Forelimb muscle (tissue), 1 donor: ENCODE measurements around the gene BCL2L2. TPM values are rescaled to one million over a fixed set of nuclear protein-coding genes. Genes with fewer than 3 reads are reported as not detected.

ENCODE experiments used
- DNase-seq: peaks from one replicate; pipeline ENCODE4 v3.0.0-alpha.2; 2013; ENCODE audit warnings: low read depth
- polyA plus RNA-seq: library from polyadenylated mRNA; unstranded; fragments of 120-200 nt; gene quantifications from one replicate; pipeline ENCODE4 v1.2.1, GENCODE V29; 2013; ENCODE audit not compliant: insufficient read length

BCL2L2 gene
- polyA plus RNA-seq, 1 donor, result 30.9 TPM

DNA sequence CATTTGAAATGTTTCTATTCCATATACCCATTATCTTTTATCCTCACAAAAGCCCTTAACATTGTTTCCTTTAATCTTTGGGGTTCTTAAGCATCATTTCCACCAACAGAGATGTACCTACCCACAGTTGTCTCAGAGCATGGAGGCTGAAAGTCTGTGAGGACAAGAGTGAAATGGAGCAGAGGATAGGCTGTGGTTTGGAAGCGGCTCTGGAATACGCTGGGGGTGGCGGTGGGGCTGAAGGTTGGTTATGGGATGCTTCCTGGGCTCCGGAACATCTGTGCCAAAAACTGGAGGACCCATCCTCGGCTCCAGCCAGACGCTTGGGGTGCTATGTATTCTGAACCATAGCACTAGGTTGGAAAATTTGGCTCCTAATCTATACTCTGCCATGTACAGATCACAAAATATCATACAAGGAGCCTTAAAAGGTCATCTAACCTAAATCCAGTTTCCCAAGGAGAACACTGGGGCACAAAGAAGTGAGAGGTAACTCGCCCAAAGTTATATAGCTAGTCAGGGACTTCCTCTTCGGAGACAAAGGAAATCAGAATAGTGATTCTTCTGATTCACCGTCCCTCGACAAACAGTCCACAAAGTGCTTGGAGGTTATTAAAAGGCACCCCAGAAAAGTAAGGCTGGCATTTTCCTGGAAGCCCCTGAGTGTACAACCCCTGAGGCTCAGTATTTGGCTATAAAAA lies 6.5 kb upstream of the BCL2L2 start:
- no peak for DNase-seq

DNA sequence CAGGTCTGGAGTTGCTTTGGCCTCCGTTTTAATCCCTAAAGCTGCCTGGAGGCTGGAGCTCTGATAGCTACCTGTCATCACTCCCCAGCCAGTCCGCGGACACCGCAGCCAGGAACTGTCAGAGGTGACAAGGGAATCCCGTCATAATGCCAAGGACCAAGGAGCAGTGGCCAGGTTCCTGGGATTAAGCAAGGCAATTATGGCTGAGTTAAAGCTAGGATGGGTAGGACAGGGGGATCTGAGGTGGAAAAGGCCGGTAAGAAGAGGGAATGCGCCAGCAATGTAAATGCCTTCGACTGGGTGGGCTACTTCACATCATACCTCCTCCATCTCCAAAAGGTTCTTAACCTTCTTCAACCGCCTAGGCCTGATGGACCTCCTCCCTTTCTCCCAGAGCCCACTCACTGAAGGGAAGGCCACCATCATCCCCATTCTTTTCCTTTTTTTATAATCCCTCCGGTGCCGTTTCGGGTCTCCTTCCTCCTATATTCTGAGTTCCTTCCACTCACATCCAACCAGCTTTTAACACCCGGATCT lies 5.9 kb upstream of the BCL2L2 start:
- no peak for DNase-seq

DNA sequence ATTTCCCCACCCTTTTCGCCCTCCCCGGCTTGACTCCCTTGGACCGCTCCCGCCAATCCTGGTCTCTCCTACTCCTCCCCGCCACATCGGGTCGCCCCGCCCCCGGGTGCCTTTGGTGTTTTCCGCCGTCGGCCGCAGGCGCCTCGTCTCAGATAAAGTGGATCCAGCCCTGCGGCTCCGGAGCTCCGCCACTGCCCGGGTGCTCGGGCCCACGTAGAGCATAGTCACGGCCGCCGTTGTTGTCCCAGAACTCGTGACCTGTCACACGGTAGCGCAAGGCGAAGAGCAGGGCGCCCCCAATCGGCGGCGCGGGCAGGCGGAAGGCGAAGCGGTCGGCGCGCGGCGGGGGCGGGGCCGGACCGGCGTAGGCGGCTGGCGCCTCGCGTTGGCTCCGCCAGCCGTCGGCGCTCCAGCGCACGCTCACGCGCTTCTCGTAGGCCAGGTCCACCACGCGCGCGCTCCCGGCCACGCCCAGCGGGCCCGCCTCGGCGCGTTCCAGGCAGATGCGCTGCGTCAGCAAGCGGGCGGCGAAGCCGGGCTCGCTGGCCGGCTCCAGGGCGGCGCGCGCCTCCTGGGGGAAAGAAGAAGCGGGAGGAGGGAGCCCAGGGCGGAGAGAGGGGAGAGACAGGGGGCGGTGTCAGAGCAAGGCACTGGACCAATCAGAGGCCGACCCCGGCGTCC lies 5.2 kb upstream of the BCL2L2 start:
- peak; percentile 96 for DNase-seq

DNA sequence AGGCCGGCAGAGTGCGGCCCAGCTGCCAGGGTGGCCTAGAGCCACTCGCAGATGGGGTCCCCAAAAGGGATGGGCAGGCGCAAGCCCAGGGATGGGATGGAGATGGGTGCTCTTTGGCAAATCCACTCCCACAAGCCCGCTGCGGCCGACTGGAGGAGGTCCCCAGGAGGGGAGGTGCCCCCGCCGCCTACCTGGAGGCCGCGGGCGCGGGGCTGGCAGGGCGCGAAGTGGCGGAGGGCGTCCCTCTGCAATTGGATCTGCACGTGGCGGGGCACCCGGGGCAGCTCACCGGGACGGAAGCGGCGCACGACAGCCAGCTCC lies 4.7 kb upstream of the BCL2L2 start:
- no peak for DNase-seq

DNA sequence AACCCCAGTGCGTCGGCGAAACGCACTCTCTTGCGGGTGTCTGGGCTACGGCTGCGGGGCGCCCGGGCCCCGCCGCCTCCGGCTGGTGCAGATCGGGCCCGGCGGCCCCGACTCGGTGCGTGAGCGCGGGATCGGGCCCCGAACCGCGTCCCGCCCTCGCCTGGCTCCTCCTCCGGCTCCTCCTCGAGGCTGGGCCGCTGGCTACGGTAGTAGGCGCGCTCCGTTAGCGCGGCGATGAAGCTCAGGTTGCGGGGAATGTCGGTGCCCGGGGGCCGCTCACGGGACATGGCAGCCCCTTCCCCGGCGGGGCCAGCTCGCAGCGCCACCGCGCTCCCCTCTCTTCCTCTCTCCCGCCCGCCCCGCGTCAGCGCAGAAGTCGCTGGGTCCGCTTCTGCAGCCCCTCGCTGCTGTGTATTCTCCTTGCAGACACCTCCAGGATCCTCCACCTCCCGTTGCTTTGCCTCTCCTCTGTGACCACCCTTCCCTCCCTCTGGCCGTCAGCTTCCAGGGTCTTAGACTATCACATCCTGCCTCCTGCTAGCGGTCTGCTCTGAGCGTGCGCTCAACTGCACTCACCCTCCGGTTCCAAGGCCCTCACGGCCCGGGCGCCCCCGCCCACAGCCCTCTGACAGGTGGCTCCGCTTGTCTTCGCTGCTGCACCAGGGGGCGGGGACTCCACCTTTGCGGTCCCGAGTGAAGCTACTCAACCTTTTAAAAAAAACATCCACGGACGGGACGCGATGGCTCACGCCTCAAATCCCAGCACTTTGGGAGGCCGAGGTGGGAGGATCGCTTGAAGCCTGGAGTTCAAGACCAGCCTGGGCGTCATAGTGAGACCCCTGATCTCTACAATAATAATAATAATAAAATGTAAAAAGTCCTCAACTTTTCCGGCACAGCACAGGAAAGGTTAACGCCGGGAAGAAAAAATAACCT lies 4.1 kb upstream of the BCL2L2 start, which contains the start of gene PPP1R3E:
PPP1R3E (minus strand) TSS at position 570 of the 936 bp plus-strand sequence; CDS start at position 287, 283 bp downstream.
- no peak for DNase-seq

DNA sequence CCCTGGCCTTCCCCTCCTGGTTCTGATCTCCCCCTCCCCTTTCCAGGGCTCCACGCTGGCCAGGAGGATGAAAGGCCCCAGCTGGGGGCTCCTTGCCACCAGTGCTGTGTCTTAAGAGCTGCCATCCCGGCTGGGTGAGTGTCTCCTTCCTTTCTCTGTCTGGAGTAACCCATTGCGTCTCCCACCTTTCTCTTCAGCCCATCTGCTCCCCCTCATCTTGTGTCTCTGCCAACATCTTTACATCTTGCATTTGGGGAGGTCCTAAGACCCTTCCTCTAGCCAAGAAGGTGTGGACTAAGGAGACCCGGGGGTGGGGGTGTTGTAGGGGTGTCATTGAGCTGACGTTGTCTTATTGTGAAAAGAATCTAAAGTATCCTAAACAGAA lies 505 bp downstream of the BCL2L2 start:
- DNase-seq, result no peak

DNA sequence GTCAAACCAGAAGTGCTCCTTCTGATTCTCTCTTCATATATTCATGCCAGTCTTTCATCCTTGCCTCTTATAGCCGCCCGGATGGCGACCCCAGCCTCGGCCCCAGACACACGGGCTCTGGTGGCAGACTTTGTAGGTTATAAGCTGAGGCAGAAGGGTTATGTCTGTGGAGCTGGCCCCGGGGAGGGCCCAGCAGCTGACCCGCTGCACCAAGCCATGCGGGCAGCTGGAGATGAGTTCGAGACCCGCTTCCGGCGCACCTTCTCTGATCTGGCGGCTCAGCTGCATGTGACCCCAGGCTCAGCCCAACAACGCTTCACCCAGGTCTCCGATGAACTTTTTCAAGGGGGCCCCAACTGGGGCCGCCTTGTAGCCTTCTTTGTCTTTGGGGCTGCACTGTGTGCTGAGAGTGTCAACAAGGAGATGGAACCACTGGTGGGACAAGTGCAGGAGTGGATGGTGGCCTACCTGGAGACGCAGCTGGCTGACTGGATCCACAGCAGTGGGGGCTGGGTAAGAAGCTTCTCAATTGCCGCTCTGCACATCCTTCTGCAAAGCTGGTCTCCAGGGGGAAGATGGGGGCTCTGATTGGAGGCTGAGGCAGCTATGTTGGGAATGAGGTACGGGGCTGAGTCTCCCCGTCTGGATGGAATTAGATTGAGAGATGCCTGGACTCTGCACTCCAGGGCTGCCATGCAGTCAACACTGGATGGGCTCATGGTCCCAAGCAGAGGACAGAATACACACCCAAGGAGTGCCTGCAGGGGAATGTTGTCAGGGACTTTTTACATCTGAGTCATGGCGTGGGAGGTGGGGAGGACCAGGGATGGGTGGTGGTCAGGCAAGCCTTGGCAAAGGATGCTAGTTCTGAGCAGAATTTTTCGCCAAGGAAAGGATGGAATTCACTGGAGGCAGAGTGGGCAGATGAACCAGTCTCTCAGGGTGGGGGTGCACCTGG lies 1.3 kb downstream of the BCL2L2 start:
- no peak for DNase-seq

DNA sequence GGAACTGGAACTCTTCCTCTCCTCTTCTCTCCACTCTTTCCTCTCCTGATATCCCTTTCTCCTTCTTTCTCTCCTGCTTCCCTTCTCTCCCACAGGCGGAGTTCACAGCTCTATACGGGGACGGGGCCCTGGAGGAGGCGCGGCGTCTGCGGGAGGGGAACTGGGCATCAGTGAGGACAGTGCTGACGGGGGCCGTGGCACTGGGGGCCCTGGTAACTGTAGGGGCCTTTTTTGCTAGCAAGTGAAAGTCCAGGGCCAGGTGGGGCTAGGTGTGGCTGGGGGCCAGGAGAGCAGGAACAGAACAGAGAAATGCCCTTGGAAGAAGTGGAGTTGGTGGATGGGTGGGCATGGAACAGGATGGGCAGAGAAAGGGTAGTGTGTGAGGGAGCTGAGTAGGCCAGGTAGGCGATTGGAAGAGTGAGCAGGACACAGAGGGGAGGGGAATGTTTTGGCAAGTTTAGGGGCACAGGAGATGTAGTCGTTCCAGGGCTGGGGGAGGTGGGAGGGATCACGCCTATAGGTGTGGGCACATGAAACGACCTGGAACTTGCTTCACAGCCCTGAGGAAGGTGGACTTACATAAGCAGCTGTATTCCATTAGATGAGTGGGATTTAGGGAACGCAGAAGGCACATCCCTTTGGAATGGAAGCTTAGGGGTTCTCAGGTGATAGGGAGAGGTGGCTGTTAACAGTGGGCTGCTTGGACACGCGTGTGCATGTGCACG lies 2.2 kb downstream of the BCL2L2 start:
- DNase-seq, result no peak

DNA sequence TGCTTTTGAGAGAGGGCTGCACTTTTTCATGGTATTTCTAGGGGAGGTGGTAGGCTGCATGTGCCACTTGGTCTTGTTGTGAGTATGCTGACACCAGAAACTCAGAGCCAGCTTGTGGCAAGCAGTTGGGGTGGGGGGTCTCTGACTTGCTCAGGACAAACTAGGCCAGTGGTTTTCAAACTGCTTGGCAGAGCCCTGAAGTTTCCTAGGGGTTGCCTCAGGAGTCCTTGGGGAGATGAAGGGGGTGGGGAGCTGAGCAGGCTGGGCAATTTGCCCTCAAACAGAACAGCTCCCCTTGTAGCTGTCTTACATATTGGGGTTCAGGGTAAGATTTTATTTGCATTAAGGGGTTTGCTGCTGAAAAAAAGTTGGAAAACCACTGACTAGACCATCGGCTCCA lies 3.9 kb downstream of the BCL2L2 start:
- no peak for DNase-seq

DNA sequence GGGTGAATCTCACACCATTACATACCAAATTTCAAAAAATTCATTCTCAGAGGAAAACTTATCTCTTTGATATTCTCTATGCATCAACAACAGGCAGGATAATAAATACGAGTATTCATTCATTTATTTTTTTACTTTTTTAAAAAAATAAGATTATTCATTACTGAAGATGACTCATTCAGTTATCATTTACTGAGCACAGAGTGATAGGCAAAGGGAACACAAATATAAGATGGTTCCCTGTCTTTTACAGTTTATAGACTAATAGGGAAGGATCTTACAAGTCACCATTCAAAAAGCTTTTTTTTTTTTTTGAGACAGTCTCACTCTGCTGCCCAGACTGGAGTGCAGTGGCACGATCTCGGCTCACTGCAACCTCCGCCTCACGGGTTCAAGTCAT lies 9.7 kb downstream of the BCL2L2 start:
- DNase-seq, result no peak

DNA sequence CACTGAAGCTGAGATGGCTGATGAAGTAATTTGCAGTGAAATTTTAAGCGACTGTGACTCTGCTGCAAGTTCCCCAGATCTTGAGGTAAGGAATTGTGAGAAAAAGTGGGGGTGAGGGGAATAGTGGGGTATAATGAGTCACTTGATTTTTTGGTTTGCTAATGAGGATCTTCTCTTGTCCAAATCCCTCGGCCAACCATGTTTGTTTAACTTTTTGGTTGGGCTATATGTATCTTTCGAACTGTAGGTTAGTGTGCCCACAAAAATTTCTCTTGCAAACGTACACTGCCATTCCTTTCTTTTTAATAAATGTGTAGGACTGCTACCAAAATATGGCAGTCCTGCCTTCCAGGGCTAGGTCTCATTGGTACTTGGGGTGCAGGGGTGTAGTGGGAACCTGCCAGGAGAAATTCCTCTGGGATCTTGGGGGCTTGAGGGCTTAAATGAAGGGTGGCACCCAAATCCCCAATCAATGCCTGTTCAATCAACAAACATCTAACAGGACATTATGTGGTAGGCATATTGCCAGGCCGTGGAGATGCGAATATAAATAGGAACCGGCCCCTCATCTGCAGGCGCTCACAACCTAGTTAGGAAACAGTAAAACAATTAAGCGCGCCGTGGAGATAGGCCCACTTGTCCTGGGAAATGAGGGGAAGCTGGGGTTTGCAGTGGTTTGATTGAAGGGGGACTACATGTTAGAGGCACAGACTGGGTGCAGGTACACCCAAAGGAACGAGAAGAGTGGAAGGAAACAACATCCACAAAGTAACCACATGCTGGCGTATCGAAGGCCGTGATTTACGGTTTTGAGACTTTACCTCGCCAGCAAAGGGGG lies 13.3 kb downstream of the BCL2L2 start:
- DNase-seq, result no peak

DNA sequence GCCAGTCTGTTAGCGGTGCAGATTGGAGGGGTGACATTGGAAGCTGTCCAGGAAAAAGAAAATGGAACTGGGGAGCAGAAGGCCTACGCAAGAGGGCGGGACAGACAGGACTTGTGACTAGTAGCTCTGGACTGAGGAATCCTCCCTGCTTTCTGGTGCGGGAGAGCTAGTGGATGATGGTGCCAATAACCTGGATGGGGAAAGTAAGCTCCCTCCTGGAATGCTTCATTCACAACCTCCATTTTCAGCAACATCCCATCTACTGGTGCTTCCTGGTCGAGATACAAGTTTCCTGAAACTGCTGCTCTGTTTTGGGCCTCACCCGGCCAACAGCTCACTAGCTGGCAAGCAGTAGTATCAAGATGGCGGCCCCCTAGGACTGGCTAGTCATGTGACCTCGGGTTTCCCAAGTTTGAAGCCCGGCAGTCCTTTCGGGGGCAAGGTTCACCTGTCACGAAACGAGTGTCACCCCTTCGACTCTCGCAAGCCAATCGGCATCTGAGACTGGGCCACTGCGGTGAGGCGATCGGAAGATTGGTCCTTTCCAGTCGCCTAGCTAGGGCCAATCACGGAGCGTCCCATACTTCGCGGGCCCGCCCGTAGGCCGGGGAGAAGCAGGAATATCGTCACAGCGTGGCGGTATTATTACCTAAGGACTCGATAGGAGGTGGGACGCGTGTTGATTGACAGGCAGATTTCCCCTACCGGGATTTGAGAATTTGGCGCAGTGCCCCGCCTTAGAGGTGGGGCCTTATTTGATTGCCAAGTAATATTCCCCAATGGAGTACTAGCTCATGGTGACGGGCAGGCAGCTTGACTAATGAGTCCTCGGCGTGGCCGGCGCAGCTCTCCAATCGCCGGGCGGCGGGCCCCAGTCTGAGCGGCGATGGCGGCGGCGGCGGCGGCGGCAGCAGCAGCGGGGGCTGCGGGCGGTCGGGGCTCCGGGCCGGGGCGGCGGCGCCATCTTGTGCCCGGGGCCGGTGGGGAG lies 14.2 kb downstream of the BCL2L2 start, which contains the start of gene PABPN1:
PABPN1 (plus strand) TSS at position 874 of the 988 bp plus-strand sequence; CDS start at position 887, 13 bp downstream.
- peak; percentile 98 for DNase-seq

DNA sequence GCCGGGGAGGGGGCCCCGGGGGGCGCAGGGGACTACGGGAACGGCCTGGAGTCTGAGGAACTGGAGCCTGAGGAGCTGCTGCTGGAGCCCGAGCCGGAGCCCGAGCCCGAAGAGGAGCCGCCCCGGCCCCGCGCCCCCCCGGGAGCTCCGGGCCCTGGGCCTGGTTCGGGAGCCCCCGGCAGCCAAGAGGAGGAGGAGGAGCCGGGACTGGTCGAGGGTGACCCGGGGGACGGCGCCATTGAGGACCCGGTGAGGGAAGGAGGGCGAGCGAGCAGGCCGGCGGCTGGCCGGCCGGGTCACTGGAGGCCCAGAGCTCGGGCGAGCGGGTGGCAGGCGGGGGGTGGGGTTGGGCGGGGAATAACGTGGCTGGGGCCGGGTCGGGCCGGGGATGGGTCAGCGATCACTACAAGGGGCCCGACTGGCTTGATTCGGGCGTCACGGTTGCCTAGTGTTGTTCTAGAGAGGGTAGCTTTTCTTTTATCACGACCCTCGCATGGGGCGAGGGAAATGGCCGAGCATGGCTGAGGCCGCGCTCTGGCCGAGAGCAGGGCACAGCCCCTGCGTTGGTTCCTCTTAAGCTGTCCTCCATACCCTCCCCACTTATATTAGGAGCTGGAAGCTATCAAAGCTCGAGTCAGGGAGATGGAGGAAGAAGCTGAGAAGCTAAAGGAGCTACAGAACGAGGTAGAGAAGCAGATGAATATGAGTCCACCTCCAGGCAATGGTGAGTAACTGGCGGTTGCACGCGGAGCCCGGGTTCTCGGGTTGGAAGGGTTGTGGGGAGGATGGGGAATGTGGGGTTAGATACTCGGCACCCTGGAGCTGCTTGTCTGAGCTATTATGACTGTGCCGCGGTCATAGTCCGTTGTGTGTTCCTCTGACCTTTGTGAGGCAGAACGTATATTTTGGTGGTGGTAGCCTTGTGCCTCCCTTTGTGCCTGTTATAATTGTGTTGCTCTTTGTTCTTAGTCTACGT lies 15.2 kb downstream of the BCL2L2 start:
- DNase-seq, result no peak

DNA sequence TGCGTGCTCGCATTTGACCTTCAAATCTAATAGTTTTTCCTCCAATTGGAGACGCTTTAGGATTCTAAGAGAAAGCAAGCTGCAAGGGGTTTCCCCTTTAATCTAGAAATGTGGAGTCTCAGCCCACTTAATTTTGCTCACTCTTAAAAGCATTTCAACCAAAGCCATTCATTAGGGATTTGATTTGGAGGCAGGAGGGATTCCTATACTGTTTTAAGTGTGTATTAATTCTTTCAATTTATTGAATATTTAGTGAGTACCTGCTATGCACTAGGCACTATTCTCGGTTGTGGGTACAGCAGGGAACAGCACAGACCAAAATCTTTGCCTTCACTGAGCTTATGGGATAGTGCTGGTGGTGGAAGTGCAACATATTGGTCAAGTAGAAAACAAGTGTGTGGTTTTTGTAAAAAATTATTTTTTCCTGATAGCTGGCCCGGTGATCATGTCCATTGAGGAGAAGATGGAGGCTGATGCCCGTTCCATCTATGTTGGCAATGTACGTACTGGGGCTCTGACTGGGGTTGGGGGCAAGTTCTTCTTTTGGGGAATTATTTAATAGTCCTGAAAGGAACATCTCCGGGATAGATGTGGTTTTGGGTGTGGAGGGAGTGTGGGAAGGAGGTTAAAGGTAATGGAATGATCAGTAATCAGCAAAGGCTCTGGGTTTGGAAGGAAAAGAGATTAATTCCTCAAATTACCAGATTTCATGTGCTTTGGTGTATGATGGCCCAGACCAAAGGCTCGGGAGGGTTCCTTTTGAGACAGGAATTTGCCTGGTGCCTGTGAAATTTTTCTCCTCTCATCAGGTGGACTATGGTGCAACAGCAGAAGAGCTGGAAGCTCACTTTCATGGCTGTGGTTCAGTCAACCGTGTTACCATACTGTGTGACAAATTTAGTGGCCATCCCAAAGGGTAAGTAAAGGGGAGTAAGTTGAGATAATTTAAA lies 16.2 kb downstream of the BCL2L2 start:
- no peak for DNase-seq

DNA sequence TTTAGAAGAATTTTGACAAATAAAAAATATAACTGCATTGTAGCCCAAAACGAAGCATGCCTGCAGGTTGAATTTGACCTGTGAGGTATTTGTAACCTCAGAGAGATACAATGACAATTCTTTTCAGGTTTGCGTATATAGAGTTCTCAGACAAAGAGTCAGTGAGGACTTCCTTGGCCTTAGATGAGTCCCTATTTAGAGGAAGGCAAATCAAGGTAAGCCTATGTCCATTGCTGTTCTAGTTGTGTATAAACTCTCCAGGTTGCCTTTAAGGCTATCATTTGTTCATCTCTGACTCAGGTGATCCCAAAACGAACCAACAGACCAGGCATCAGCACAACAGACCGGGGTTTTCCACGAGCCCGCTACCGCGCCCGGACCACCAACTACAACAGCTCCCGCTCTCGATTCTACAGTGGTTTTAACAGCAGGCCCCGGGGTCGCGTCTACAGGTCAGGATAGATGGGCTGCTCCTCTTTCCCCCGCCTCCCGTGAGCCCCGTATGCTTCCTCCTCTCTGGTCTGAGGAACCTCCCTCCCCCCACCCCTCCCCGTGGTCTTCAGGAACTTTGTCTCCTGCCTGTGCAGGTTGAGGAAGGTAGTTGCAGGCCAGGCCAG lies 17.3 kb downstream of the BCL2L2 start:
- no peak for DNase-seq
